ENCODE measurements around the gene PRKACB. TPM values are rescaled to one million over a fixed set of nuclear protein-coding genes. Genes with fewer than 3 reads are reported as not detected.
"Not testable (repeated sequence)": the region's sequence is repeated elsewhere in the genome, so short reads cannot be mapped to it uniquely, and the experiment has no call there.

PRKACB gene
- total RNA-seq, 2 donors from 2014 or later, result 85.2 to 149 TPM

DNA sequence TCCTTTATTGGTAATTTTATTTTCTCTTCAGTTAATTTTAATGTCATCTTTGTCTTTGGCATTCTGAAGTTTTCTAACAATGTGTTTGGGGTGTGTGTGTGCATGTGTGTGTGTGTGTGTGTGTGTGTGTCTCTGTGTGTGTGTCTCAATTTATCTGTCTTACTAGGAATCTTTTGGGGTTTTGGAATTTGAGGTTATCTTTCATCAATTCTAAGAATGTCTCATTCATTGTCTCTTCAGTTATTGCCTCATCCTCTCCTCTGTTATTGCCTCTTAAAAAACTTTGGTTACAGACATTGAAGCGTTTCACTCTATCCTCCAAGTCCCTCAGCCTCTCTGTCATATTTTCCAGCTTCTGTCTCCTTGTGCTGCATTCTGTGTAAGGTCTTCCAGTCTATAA, 139.3 kb downstream of the PRKACB start:
- Histone ChIP-seq H3K27ac (no peak overlapping the region), H3K36me3 (no peaks in the 10 kb centered on the region), H3K4me3 (no peak overlapping the region), H3K27me3 (no peaks in the 10 kb centered on the region), H3K9me3 (no peaks in the 10 kb centered on the region), H3K4me1 (no peaks in the 10 kb centered on the region), H3K9ac (ENCODE audit: low read depth in 2 of 2, low read length in 2 of 2) (no peak overlapping the region)
- DNase-seq, result no peak
- intact Hi-C loops (cut with DNase I), result no loop called here
- TF ChIP-seq, protein P1, sequence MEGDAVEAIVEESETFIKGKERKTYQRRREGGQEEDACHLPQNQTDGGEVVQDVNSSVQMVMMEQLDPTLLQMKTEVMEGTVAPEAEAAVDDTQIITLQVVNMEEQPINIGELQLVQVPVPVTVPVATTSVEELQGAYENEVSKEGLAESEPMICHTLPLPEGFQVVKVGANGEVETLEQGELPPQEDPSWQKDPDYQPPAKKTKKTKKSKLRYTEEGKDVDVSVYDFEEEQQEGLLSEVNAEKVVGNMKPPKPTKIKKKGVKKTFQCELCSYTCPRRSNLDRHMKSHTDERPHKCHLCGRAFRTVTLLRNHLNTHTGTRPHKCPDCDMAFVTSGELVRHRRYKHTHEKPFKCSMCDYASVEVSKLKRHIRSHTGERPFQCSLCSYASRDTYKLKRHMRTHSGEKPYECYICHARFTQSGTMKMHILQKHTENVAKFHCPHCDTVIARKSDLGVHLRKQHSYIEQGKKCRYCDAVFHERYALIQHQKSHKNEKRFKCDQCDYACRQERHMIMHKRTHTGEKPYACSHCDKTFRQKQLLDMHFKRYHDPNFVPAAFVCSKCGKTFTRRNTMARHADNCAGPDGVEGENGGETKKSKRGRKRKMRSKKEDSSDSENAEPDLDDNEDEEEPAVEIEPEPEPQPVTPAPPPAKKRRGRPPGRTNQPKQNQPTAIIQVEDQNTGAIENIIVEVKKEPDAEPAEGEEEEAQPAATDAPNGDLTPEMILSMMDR (IDR thresholded peaks at IDR 0.05), result no peak

DNA sequence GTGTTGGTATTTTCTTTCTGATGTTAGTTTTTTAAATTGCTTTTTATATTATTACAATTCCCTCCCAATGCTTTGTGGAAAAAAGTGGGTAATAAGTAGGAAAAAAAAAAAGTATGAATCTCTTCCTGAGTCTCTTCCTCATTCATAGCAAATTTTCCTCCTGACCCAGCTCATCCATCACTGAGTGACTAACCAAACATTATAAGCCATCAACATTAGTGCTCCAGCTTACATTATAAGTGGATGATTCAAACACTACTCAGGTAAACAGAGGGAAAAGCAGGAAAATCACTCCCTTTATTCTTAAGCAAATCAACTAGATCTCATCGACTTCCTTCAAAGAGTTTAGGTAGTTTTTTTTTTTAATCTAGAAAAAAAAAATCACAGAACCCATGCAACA, 142.0 kb downstream of the PRKACB start:
- no peak overlapping the region for H3K9ac ChIP-seq (ENCODE audit: low read depth in 2 of 2, low read length in 2 of 2)
- H3K9me3 ChIP-seq, result no peaks in the 10 kb centered on the region
- H3K27ac ChIP-seq, result no peak overlapping the region
- no peak for DNase-seq
- TF ChIP-seq, protein P1 (IDR thresholded peaks at IDR 0.05), result no peak
- no peak overlapping the region for H3K4me3 ChIP-seq
- no peaks in the 10 kb centered on the region for H3K36me3 ChIP-seq
- no peaks in the 10 kb centered on the region for H3K4me1 ChIP-seq
- H3K27me3 ChIP-seq, result no peaks in the 10 kb centered on the region
- intact Hi-C loops (cut with DNase I), result no loop called here

DNA sequence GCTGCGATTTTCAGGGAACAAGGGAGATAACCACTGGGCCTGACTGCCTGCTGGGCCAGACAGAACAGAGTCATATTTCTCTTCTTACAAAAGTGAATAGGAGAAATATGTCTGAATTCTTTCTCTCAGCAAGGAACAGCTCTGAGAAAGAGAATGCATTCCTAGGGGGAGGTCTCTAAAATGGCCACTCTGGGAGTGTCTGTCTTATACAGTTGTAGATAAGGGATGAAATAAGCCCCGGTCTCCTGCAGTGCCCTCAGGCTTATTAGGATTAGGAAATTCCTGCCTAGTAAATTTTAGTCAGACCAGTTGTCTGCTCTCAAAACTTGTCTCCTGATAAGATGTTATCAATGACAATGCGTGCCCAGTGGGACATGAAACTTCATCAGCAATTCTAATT, 143.3 kb downstream of the PRKACB start:
- H3K36me3 ChIP-seq; H3K4me3 ChIP-seq; H3K27me3 ChIP-seq; intact Hi-C loops (cut with DNase I); H3K9ac ChIP-seq (ENCODE audit: low read depth in 2 of 2, low read length in 2 of 2); H3K4me1 ChIP-seq; DNase-seq; H3K27ac ChIP-seq; H3K9me3 ChIP-seq: not testable (repeated sequence)

Other genes with a start within 250 kb of the PRKACB start
- 1 to 10 TPM; 4.1 to 5.0 TPM for gene TTLL7, start 145.1 kb upstream of the PRKACB start, total RNA-seq
- gene SAMD13, start 157.4 kb downstream of the PRKACB start, total RNA-seq, result 10 to 100 TPM; 22.2 to 31.0 TPM

Data from colonic mucosa (tissue), 4 donors.